Hepatic stellate cell (primary cell): ENCODE results near the gene DTL.

Experiments
- DNase-seq: peaks from one replicate; pipeline ENCODE4 v3.0.0; 2011; ENCODE audit warnings: low spot score

Gene DTL

GRCh38 chr1:212035835-212036605 lies 472 bp downstream of the DTL start:
- DNase-seq = no peak

- DNase-seq = no peak
These were observed 2.4 kb downstream of the DTL start for GRCh38 chr1:212037900-212038299.

GRCh38 chr1:212039622-212040021 lies 4.1 kb downstream of the DTL start:
- DNase-seq = no peak

- no peak for DNase-seq
These were observed 5.3 kb downstream of the DTL start for GRCh38 chr1:212040629-212041412.

- no peak for DNase-seq
These were observed 6.9 kb downstream of the DTL start for GRCh38 chr1:212042436-212042835.

GRCh38 chr1:212044851-212045250 lies 9.3 kb downstream of the DTL start:
- no peak for DNase-seq

- no peak for DNase-seq
These were observed 10.4 kb downstream of the DTL start for GRCh38 chr1:212045981-212046380.

- DNase-seq = no peak
These were observed 18.4 kb downstream of the DTL start for GRCh38 chr1:212053993-212054392.

GRCh38 chr1:212055333-212055732 lies 19.8 kb downstream of the DTL start:
- no peak for DNase-seq

- DNase-seq = no peak
These were observed 25.3 kb downstream of the DTL start for GRCh38 chr1:212060632-212061472.

GRCh38 chr1:212062832-212063438 lies 27.4 kb downstream of the DTL start:
- peak; percentile 23 for DNase-seq

- no peak for DNase-seq
These were observed 32.2 kb downstream of the DTL start for GRCh38 chr1:212067787-212068186.

- peak; percentile 21 for DNase-seq
These were observed 35.3 kb downstream of the DTL start for GRCh38 chr1:212070720-212071302.

GRCh38 chr1:212072047-212072446 lies 36.5 kb downstream of the DTL start:
- no peak for DNase-seq

GRCh38 chr1:212073490-212073889 lies 37.9 kb downstream of the DTL start:
- no peak for DNase-seq

GRCh38 chr1:212074313-212074712 lies 38.8 kb downstream of the DTL start:
- no peak for DNase-seq

GRCh38 chr1:212074856-212075255 lies 39.3 kb downstream of the DTL start:
- DNase-seq = no peak

GRCh38 chr1:212077028-212077427 lies 41.5 kb downstream of the DTL start:
- no peak for DNase-seq

GRCh38 chr1:212078826-212079225 lies 43.3 kb downstream of the DTL start:
- no peak for DNase-seq

GRCh38 chr1:212082765-212083406 lies 47.3 kb downstream of the DTL start:
- no peak for DNase-seq

- DNase-seq = no peak
These were observed 54.1 kb downstream of the DTL start for GRCh38 chr1:212089560-212090163.
